NB4 (cell line): Measurements from ENCODE around the gene KIAA0319L.

Source experiments
- CTCF ChIP-seq: IDR thresholded peaks from one replicate; pipeline ENCODE4 v1.5.1; 2012; ENCODE audit warnings: low read depth, low read length
- MAX ChIP-seq: IDR thresholded peaks from 2 replicates; pipeline ENCODE4 v1.6.1; 2011; ENCODE audit warnings: low read depth, low read length

GRCh38 chr1:35532497-35533223, 24.5 kb downstream of the KIAA0319L start:
- TF ChIP-seq CTCF = no peak
- no peak for TF ChIP-seq MAX
